HEK293T (cell line): ENCODE results near the gene BMPER.

Experiments
- CTCF ChIA-PET: fragments of 350-600 bp; formaldehyde crosslinking; extraction: SDS; loops from one replicate; lab custom pipeline; 2021; ENCODE audit warnings: antibody characterized with exemption, inconsistent platforms; lab: Yijun Ruan, JAX
- POLR2A ChIA-PET: fragments of 350-600 bp; formaldehyde crosslinking; extraction: SDS; loops from one replicate; lab custom pipeline; 2020; ENCODE audit warnings: antibody characterized with exemption, inconsistent platforms; lab: Yijun Ruan, JAX
- DNase-seq: peaks from one replicate; pipeline ENCODE4 v3.0.0; 2012; ENCODE audit warnings: mixed read lengths; ENCODE audit errors: extremely low spot score
- ARNT ChIP-seq: fragments of 450-650 bp; IDR thresholded peaks from 2 replicates; pipeline ENCODE4 v1.6.1; 2017; ENCODE audit warnings: mild to moderate bottlenecking
- BHLHE40 ChIP-seq: fragments of 450-650 bp; IDR thresholded peaks from 2 replicates; pipeline ENCODE4 v1.6.1; 2016; ENCODE audit warnings: mild to moderate bottlenecking, moderate library complexity, borderline replicate concordance
- CTBP1 ChIP-seq: fragments of 450-650 bp; IDR thresholded peaks from 2 replicates; pipeline ENCODE4 v1.6.1; 2016; ENCODE audit warnings: borderline replicate concordance
- ELF4 ChIP-seq: fragments of 450-650 bp; IDR thresholded peaks from 2 replicates; pipeline ENCODE4 v1.6.1; 2017; ENCODE audit warnings: antibody characterized with exemption
- FOXA1 ChIP-seq: fragments of 450-650 bp; IDR thresholded peaks from 2 replicates; pipeline ENCODE4 v1.6.1; 2016; ENCODE audit warnings: mild to moderate bottlenecking
- FOXK2 ChIP-seq: fragments of 450-650 bp; IDR thresholded peaks from 2 replicates; pipeline ENCODE4 v1.6.1; 2016; ENCODE audit warnings: mild to moderate bottlenecking
- FOXM1 ChIP-seq: fragments of 450-650 bp; IDR thresholded peaks from 2 replicates; pipeline ENCODE4 v1.6.1; 2017; ENCODE audit warnings: mild to moderate bottlenecking, borderline replicate concordance
- HDGF ChIP-seq: fragments of 450-650 bp; IDR thresholded peaks from 2 replicates; pipeline ENCODE4 v1.6.1; 2017; ENCODE audit warnings: antibody characterized with exemption, borderline replicate concordance
- L3MBTL2 ChIP-seq: fragments of 450-650 bp; conservative IDR thresholded peaks from 2 replicates; pipeline ENCODE4 v1.6.1; 2016; ENCODE audit warnings: mild to moderate bottlenecking
- LEF1 ChIP-seq: fragments of 450-650 bp; IDR thresholded peaks from 2 replicates; pipeline ENCODE4 v1.6.1; 2017; ENCODE audit warnings: mild to moderate bottlenecking, borderline replicate concordance
- NFRKB ChIP-seq: fragments of 450-650 bp; IDR thresholded peaks from 2 replicates; pipeline ENCODE4 v1.6.1; 2016; ENCODE audit warnings: mild to moderate bottlenecking, moderate library complexity
- SP1 ChIP-seq: fragments of 450-650 bp; IDR thresholded peaks from 2 replicates; pipeline ENCODE4 v1.6.1; 2017
- SUZ12 ChIP-seq: fragments of 450-650 bp; IDR thresholded peaks from 2 replicates; pipeline ENCODE4 v1.6.1; 2016; ENCODE audit warnings: mild to moderate bottlenecking
- TARDBP ChIP-seq: fragments of 450-650 bp; IDR thresholded peaks from 2 replicates; pipeline ENCODE4 v1.6.1; 2016
- ZNF384 ChIP-seq: fragments of 450-650 bp; IDR thresholded peaks from 2 replicates; pipeline ENCODE4 v1.6.1; 2016
- TF ChIP-seq, protein P1 (sequence below): fragments of 450-650 bp; IDR thresholded peaks from 2 replicates; pipeline ENCODE4 v1.6.1; 2016

The BMPER gene

DNA sequence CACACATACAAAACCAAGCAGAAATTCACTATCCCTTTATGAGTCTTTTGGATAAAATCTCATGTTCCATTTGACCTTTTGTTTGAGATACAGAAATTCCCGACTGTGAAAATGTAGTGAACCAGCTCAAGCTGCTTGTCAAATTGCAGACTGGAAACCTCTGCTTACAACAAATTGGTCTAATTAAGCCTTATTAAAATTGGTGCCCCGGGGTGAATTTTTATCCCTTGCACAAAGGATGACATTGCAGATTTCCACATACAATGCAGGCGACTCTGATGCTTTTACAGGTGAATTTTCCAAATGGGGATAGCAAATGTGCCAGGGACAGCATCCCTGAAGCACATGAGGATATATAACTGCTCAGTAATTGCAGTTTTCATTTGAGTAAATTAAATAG, 257.3 kb downstream of the BMPER start:
- TF ChIP-seq ELF4 (no peak), SUZ12 (no peak), NFRKB (no peak)
- TF ChIP-seq, protein P1, sequence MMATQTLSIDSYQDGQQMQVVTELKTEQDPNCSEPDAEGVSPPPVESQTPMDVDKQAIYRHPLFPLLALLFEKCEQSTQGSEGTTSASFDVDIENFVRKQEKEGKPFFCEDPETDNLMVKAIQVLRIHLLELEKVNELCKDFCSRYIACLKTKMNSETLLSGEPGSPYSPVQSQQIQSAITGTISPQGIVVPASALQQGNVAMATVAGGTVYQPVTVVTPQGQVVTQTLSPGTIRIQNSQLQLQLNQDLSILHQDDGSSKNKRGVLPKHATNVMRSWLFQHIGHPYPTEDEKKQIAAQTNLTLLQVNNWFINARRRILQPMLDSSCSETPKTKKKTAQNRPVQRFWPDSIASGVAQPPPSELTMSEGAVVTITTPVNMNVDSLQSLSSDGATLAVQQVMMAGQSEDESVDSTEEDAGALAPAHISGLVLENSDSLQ = no peak
- ChIA-PET CTCF (interaction anchor here (1.0 kb wide), 1 partner anchor 158 kb away, joined by 4 read pairs; no protein-coding TSS in a partner anchor), POLR2A (no interaction called here)
- no peak for DNase-seq

DNA sequence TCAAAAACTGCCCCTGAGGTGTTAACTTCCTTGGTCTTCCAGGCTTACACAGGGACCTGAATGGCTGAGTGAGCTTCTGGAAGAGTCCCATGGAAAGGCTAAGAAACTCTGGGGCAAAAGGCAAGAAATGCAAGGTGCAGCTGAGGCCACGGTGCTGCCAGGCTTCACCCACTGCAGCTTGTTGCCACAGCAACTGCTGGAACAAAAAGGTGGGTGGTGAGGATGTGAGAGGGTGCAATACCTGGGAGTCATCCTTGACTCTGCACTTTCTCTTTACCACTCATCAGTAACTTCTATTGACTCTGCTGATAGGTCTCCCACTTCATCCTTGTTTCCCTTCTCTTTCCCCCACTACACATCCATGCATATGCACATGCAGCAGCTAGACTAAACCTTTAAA, 258.6 kb downstream of the BMPER start:
- DNase-seq = no peak
- ChIA-PET POLR2A (no interaction called here), CTCF (no interaction called here)
- TF ChIP-seq, protein P1 = no peak

DNA sequence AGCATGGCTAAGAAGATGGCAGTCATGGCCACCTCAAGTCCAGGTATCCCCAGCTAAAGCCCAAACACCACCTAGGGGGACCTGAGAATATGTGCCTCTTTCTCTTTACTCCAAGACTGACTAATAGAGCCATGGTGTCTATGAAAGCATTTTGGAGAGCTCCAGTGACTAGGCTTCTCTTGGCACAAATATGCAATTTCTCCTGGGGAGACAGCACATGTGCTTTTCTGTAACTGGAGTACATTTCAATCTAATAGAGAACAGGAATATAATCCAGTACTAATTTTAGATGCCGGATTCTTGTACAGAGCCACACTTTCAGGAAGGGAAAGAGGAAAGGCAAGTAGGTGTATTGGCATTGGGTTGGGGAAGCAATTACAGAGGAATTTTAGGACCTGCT, 260.1 kb downstream of the BMPER start:
- no peak for DNase-seq
- TF ChIP-seq ZNF384 = no peak
- TF ChIP-seq ELF4 = no peak
- TF ChIP-seq SP1 = no peak
- TF ChIP-seq HDGF = no peak
- no peak for TF ChIP-seq LEF1
- no peak for TF ChIP-seq FOXM1
- TF ChIP-seq FOXK2 = no peak
- TF ChIP-seq ARNT = no peak
- TF ChIP-seq TARDBP = no peak
- TF ChIP-seq SUZ12 = no peak
- TF ChIP-seq, protein P1 = no peak
- TF ChIP-seq BHLHE40 = no peak
- TF ChIP-seq CTBP1 = no peak
- TF ChIP-seq NFRKB = no peak
- no peak for TF ChIP-seq L3MBTL2
- TF ChIP-seq FOXA1 = no peak
- ChIA-PET POLR2A (no interaction called here), CTCF (interaction anchor here (1.4 kb wide), 1 partner anchor 31 kb away, joined by 3 read pairs; no protein-coding TSS in a partner anchor)

DNA sequence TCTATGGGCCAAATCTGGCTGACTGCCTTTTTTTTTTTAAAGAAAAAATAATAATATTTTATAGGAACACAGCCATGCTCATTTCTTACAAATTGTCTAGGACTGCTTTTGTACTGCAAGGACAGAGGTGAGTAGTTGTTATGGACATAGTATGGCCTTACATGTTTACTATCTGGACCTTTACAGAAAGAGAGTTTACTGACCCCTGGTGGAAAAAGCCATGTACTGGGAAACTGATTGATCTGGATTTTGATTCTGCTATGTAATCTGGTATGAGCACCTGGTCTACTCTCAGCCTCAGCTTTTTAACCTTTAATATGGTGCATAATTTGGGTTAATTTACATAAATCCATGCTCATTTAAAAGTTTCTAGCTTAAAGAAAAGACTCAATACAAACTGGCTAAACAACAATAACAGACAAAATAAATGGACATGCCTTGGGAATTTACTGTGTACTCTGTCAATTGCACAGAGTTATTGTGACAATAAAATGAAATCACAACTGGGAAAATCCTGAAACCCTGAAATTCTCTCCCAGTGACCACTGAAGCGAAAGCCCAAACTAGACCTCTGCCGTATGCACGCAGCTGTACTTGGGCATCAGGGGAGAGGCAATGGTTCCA, 260.7 kb downstream of the BMPER start:
- DNase-seq = peak; percentile 23

DNA sequence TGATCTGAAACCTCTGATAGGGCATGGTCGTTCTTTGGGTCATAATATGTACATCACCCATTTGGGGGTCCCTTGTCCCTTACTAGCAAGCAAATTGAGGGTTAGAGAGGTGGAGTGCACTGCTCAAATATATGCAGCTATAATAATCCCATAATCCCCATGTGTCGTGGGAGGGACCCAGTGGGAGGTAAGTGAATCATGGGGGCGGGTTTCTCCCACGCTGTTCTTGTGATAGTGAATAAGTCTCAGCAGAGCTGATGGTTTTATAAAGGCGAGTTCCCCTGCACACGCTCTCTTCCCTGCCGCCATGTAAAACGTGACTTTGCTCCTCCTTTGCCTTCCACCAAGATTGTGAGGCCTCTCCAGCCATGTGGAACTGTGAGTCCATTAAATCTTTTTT, 262.7 kb downstream of the BMPER start:
- CTCF ChIA-PET = no interaction called here
- DNase-seq = no peak
- TF ChIP-seq L3MBTL2 (no peak), FOXA1 (no peak), LEF1 (no peak), HDGF (no peak), FOXK2 (no peak), ZNF384 (no peak), ARNT (no peak), SP1 (no peak), ELF4 (no peak), CTBP1 (no peak), BHLHE40 (no peak), NFRKB (no peak), SUZ12 (no peak), TARDBP (no peak), FOXM1 (no peak)
- TF ChIP-seq, protein P1 = no peak
- POLR2A ChIA-PET = no interaction called here

More for the DNA sequence above, 260.7 kb downstream of the BMPER start:
- CTCF ChIA-PET = interaction anchor here (1.1 to 1.4 kb wide), 2 partner anchors 21 to 31 kb away, joined by 3 read pairs; no protein-coding TSS in a partner anchor
- POLR2A ChIA-PET = no interaction called here
- TF ChIP-seq, protein P1 = no peak
- TF ChIP-seq FOXK2 (peak; percentile 57; the same call in 1 of the 2 replicates), FOXA1 (no peak), LEF1 (no peak), L3MBTL2 (no peak)
